ENCODE data around the gene SULT1A1.

Gene SULT1A1

GRCh38 chr16:28607116-28607623 is 2.7 kb downstream of the SULT1A1 start:
- Histone ChIP-seq H4K20me1 (ENCODE audit: insufficient read depth, low read length, poor library complexity, severe bottlenecking) (no peaks in the 10 kb centered on the region), H3K36me3 (ENCODE audit: insufficient read depth, low read length) (no peaks in the 10 kb centered on the region), H3K27me3 (ENCODE audit: insufficient read depth, low read length, poor library complexity, severe bottlenecking) (no peaks in the 10 kb centered on the region), H3K4me2 (ENCODE audit: low read depth, low read length, poor library complexity, severe bottlenecking) (no peak overlapping the region), H3K4me3 (ENCODE audit: low read length, poor library complexity, severe bottlenecking) (no peak overlapping the region), H3K79me2 (ENCODE audit: insufficient read depth, low read length) (no peaks in the 10 kb centered on the region), H3F3A (ENCODE audit: low read depth) (no peaks in the 10 kb centered on the region), H3K9me2 (replicated peaks; ENCODE audit: low read depth, low read length) (no peaks in the 10 kb centered on the region), H2AFZ (ENCODE audit: low read length) (no peak overlapping the region), H3K4me1 (ENCODE audit: insufficient read depth, low read length, poor library complexity, severe bottlenecking) (peaks cover 10% of the 10 kb centered on the region), H3K9ac (ENCODE audit: low read depth, low read length, poor library complexity, severe bottlenecking) (no peak overlapping the region), H3K9me3 (ENCODE audit: insufficient read depth, low read depth, low read length) (no peaks in the 10 kb centered on the region)
- TF ChIP-seq, protein P1, sequence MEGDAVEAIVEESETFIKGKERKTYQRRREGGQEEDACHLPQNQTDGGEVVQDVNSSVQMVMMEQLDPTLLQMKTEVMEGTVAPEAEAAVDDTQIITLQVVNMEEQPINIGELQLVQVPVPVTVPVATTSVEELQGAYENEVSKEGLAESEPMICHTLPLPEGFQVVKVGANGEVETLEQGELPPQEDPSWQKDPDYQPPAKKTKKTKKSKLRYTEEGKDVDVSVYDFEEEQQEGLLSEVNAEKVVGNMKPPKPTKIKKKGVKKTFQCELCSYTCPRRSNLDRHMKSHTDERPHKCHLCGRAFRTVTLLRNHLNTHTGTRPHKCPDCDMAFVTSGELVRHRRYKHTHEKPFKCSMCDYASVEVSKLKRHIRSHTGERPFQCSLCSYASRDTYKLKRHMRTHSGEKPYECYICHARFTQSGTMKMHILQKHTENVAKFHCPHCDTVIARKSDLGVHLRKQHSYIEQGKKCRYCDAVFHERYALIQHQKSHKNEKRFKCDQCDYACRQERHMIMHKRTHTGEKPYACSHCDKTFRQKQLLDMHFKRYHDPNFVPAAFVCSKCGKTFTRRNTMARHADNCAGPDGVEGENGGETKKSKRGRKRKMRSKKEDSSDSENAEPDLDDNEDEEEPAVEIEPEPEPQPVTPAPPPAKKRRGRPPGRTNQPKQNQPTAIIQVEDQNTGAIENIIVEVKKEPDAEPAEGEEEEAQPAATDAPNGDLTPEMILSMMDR (conservative IDR thresholded peaks at IDR 0.05; ENCODE audit: low read length) = no peak
- TF ChIP-seq EZH2phosphoT487 (IDR thresholded peaks at IDR 0.05; ENCODE audit: borderline replicate concordance) = no peak

DNA sequence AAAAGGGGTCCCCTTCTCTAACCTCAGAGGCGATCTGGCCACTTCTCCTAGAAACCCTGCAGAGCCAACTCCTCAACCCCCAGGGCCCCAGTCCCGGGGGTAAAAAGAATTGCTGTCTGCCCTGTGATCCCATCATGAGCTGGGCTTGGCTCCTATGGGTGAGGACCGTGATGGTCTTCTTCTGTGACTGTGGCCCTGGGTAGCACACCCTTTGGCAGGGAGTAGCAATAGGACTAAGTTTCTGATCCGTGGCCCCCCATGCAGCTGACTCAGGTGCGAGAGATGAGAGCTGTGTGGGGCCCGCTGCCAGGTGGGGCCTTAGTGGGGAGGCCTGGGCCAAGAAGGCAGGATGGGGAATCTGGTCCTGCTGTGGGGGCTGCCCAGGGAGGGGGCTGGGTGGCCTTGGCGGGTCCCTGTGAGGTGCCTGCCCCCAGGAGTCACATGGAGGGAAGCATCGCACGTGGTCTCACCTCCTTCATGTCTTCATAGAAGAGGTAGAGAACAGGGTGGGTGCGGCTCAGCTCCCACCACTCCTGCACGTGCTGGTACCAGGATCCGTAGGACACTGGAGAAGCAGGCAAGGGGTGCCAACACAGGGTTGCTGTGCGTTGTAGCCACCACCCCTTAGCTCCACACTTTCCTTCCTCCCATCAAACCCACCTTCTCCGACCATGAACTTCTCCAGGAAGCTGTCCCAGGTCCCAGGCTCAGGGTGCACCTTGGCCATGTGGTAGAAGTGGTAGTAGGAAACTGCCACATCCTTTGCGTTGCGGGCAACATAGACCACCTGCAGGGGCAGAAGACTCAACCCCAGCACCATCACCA is 3.3 kb downstream of the SULT1A1 start:
- Histone ChIP-seq H3F3A (ENCODE audit: low read depth) (no peaks in the 10 kb centered on the region), H3K4me1 (ENCODE audit: insufficient read depth, low read length, poor library complexity, severe bottlenecking) (peaks cover 10% of the 10 kb centered on the region), H3K36me3 (ENCODE audit: insufficient read depth, low read length) (no peaks in the 10 kb centered on the region), H4K20me1 (ENCODE audit: insufficient read depth, low read length, poor library complexity, severe bottlenecking) (no peaks in the 10 kb centered on the region), H3K79me2 (ENCODE audit: insufficient read depth, low read length) (no peaks in the 10 kb centered on the region), H3K27me3 (ENCODE audit: insufficient read depth, low read length, poor library complexity, severe bottlenecking) (no peaks in the 10 kb centered on the region), H3K9ac (ENCODE audit: low read depth, low read length, poor library complexity, severe bottlenecking) (no peak overlapping the region), H3K4me3 (ENCODE audit: low read length, poor library complexity, severe bottlenecking) (no peak overlapping the region), H3K9me3 (ENCODE audit: insufficient read depth, low read depth, low read length) (no peaks in the 10 kb centered on the region), H2AFZ (ENCODE audit: low read length) (no peak overlapping the region), H3K4me2 (ENCODE audit: low read depth, low read length, poor library complexity, severe bottlenecking) (no peak overlapping the region), H3K9me2 (replicated peaks; ENCODE audit: low read depth, low read length) (no peaks in the 10 kb centered on the region)
- TF ChIP-seq, protein P1 (conservative IDR thresholded peaks at IDR 0.05; ENCODE audit: low read length) = no peak

DNA sequence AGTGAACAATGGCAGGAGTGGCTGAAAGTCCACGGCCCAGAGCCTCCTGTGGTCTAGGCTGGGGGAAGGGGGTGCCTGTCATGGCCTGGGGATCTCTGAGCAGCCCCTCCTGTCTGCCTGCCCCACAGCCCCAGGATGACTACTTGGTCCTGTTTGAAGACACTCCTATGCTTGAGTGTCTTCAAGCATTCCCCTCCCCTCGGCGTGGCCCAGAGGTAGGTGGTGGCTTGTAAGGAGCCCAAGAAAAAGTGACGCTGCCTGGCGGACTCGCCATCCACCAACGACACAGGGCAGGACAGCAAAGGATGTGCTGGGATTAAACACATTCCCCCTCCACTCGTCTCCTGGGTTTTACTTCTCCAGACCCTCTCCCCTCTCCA is 5.7 kb downstream of the SULT1A1 start:
- TF ChIP-seq EZH2phosphoT487 (IDR thresholded peaks at IDR 0.05; ENCODE audit: borderline replicate concordance) = no peak
- TF ChIP-seq, protein P1 (conservative IDR thresholded peaks at IDR 0.05; ENCODE audit: low read length) = no peak
- no peak overlapping the region for H3K9ac ChIP-seq (ENCODE audit: low read depth, low read length, poor library complexity, severe bottlenecking)
- no peaks in the 10 kb centered on the region for H3F3A ChIP-seq (ENCODE audit: low read depth)
- no peaks in the 10 kb centered on the region for H3K27me3 ChIP-seq (ENCODE audit: insufficient read depth, low read length, poor library complexity, severe bottlenecking)
- no peak overlapping the region for H2AFZ ChIP-seq (ENCODE audit: low read length)
- no peaks in the 10 kb centered on the region for H3K79me2 ChIP-seq (ENCODE audit: insufficient read depth, low read length)
- no peaks in the 10 kb centered on the region for H3K4me1 ChIP-seq (ENCODE audit: insufficient read depth, low read length, poor library complexity, severe bottlenecking)
- no peaks in the 10 kb centered on the region for H4K20me1 ChIP-seq (ENCODE audit: insufficient read depth, low read length, poor library complexity, severe bottlenecking)
- no peak overlapping the region for H3K4me2 ChIP-seq (ENCODE audit: low read depth, low read length, poor library complexity, severe bottlenecking)
- H3K4me3 ChIP-seq (ENCODE audit: low read length, poor library complexity, severe bottlenecking) = no peak overlapping the region
- no peaks in the 10 kb centered on the region for H3K9me2 ChIP-seq (replicated peaks; ENCODE audit: low read depth, low read length)
- no peaks in the 10 kb centered on the region for H3K36me3 ChIP-seq (ENCODE audit: insufficient read depth, low read length)
- no peaks in the 10 kb centered on the region for H3K9me3 ChIP-seq (ENCODE audit: insufficient read depth, low read depth, low read length)
